GM04503 (cell line): Measurements from ENCODE around the gene CAVIN4.

ENCODE experiments used
- DNase-seq: peaks from one replicate; pipeline ENCODE4 v3.0.0-alpha.2; 2012; ENCODE audit warnings: low read depth

The CAVIN4 gene, protein sequence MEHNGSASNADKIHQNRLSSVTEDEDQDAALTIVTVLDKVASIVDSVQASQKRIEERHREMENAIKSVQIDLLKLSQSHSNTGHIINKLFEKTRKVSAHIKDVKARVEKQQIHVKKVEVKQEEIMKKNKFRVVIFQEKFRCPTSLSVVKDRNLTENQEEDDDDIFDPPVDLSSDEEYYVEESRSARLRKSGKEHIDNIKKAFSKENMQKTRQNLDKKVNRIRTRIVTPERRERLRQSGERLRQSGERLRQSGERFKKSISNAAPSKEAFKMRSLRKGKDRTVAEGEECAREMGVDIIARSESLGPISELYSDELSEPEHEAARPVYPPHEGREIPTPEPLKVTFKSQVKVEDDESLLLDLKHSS

GRCh38 chr9:100577776-100578448 lies at the start of gene CAVIN4:
Gene CAVIN4, plus strand, starts transcription at chr9:100578079. Its CDS starts 65 bp downstream, at chr9:100578144.
- DNase-seq = no peak

DNA sequence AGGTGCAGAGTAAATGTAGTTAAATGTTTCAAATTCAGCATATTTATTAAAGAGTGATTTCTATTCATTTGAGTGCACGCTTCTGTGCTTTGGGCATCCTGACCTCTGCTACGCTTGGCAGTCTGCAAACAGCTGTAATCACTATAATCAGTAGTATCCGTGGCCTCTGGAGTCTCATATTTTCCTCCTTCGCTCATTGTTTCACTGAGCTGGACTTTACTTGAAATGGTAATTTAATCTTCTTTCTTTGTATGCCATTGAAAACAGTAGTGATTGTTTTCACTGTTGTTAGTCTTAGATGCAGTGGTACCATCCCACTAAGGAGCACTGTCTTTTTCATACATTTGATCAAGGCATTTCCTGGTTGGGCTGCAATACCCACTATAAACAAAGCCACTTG lies 43.5 kb upstream of the CAVIN4 start:
- DNase-seq = no peak

GRCh38 chr9:100540327-100540726 lies 37.6 kb upstream of the CAVIN4 start:
- no peak for DNase-seq

GRCh38 chr9:100549048-100549447 lies 28.8 kb upstream of the CAVIN4 start:
- DNase-seq = no peak

- no peak for DNase-seq
Observed at GRCh38 chr9:100554935-100555401, 22.9 kb upstream of the CAVIN4 start.

GRCh38 chr9:100555471-100555870 lies 22.4 kb upstream of the CAVIN4 start:
- DNase-seq = no peak

GRCh38 chr9:100557053-100557452 lies 20.8 kb upstream of the CAVIN4 start:
- DNase-seq = no peak

DNA sequence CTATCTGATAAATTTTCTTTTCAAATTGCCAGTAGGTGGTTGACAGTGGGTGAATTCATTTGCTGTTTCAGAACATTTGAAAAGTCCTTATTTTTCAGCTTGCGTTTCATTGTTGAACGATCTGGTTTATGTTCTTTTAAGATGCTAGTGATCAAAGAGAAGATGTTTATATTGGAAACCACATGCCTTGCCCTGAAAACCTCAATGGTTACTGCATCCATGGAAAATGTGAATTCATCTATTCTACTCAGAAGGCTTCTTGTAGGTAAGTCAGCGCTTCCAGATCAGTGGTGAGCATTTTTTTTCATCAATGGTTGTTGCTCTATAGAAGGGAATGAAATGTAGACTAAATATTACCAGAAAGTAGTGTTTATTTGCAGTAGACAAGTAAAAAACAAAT lies 16.6 kb upstream of the CAVIN4 start:
- no peak for DNase-seq

- DNase-seq = no peak
Observed at GRCh38 chr9:100567856-100568255, 10.0 kb upstream of the CAVIN4 start.

- no peak for DNase-seq
Observed at GRCh38 chr9:100573655-100574260, 4.1 kb upstream of the CAVIN4 start.

- no peak for DNase-seq
Observed at GRCh38 chr9:100575006-100575405, 2.9 kb upstream of the CAVIN4 start.

- peak; percentile 62 for DNase-seq
Observed at GRCh38 chr9:100575765-100576386, 2.0 kb upstream of the CAVIN4 start.

DNA sequence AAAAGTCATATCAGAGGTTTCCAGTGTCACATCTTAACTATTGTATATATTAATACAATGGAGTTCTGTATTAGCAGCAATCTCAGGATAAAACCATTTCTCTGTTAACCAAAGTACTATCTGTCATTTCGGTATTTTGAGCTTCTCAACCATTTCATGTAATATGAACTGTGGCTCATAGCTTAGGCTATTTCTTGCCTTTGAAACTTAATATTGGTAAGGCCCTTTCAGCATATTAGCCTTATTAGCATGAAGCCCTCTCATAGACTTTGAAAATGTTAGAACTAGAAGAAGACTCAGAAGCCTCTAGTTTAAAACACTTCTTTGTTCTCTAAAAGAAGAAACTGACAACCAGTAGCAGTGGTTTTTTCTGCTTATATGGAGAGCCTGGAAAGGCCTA lies 731 bp downstream of the CAVIN4 start:
- no peak for DNase-seq

- DNase-seq = no peak
Observed at GRCh38 chr9:100579665-100580064, 1.8 kb downstream of the CAVIN4 start.

DNA sequence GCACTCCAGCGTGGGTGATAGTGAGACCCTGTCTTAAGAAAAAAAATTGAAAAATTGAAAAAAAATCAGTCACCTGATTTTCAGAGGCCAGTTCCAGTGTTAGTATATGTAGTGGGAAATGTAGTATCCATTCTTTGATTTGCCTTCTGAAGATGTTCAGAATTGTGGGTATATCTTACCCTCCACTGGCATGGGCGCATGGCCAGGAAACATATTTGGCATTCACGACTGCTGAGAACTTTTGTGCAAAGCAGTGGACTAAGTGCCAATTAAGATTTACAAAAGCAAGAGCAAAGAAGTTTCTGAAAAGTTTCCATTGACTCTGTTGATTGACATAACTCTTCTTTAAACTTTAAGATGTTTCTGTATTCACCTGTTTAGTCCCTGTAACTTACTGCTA lies 2.4 kb downstream of the CAVIN4 start:
- no peak for DNase-seq

DNA sequence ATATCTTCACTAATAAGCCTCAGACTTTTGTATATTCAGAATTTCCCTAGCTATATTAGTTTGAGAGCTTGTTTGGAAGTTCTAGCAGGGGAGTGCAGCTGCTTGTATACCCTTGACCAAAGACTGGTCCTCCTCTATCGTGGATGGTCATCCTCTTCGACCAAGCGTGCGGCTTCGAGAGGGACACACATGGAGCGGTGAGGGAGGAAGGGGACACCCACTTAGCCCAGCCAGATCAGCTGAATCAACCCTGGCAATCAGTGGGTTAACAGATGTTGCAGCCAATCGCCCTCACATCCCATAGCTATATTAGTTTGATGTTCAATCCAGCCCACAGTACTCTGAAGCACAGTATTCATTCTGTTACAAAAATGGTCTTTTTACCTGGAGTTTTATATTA lies 3.2 kb downstream of the CAVIN4 start:
- DNase-seq = no peak

GRCh38 chr9:100581661-100582060 lies 3.8 kb downstream of the CAVIN4 start:
- no peak for DNase-seq

GRCh38 chr9:100583014-100583802 lies 5.3 kb downstream of the CAVIN4 start:
- DNase-seq = no peak

DNA sequence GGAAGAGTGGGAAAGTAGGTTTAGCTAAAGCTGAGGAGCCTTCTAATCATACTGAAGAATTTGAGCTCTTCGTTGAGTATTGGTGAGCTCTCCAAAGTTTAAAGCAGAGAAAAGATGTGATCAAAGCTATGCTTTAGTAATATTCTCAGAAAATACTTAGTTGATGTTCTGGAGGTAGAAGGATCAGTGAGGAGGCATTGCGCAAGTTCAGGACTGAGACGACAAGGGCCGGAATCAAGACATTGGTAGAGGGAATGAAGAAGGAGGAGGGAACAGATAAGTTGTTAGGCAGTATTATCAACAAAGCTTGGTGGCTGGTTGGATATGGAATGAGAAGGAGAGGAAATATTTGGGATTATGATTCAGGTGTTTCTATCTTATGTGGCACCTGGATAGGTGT lies 7.1 kb downstream of the CAVIN4 start:
- DNase-seq = no peak

- no peak for DNase-seq
Observed at GRCh38 chr9:100586093-100586492, 8.2 kb downstream of the CAVIN4 start.

GRCh38 chr9:100587375-100587774 lies 9.5 kb downstream of the CAVIN4 start:
- no peak for DNase-seq

DNA sequence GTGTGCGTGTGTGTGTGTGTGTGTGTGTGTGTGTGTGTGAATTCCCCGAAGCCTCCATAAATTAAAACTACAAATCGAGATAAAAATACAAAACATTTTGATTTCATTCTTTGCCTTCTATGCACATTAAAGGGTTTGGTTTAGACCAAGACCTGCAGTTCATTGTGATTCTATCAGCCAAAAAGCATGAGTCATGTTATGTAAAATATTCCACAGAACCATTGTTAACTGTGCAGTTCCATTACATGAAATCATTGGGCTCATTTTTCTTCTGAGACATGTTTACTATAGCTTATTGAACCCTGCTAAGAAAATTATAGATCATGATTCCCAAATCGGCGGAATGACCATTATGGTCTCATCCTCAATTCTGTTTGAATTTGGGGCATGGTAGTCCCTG lies 11.7 kb downstream of the CAVIN4 start:
- no peak for DNase-seq
